ENCODE data around the gene GLRA1.

GLRA1 gene

GRCh38 chr5:151923866-151924476 is 680 bp downstream of the GLRA1 start:
- H3K4me3 ChIP-seq (replicated peaks; ENCODE audit: low read depth, low read length): no peak overlapping the region
- TF ChIP-seq CTCF (IDR thresholded peaks at IDR 0.05; ENCODE audit: low read length, missing control alignments): peak; percentile 8
- DNase-seq (ENCODE audit: low read depth): no peak

GRCh38 chr5:151921916-151922315 is 2.7 kb downstream of the GLRA1 start:
- no peak for TF ChIP-seq CTCF (IDR thresholded peaks at IDR 0.05; ENCODE audit: low read length, missing control alignments)
- no peak overlapping the region for H3K4me3 ChIP-seq (replicated peaks; ENCODE audit: low read depth, low read length)
- DNase-seq (ENCODE audit: low read depth): no peak

GRCh38 chr5:151917904-151918303 is 6.7 kb downstream of the GLRA1 start:
- DNase-seq (ENCODE audit: low read depth): no peak
- H3K4me3 ChIP-seq (replicated peaks; ENCODE audit: low read depth, low read length): no peak overlapping the region
- no peak for TF ChIP-seq CTCF (IDR thresholded peaks at IDR 0.05; ENCODE audit: low read length, missing control alignments)

GRCh38 chr5:151913425-151913824 is 11.2 kb downstream of the GLRA1 start:
- no peak for TF ChIP-seq CTCF (IDR thresholded peaks at IDR 0.05; ENCODE audit: low read length, missing control alignments)
- DNase-seq (ENCODE audit: low read depth): no peak
- no peak overlapping the region for H3K4me3 ChIP-seq (replicated peaks; ENCODE audit: low read depth, low read length)

GRCh38 chr5:151912360-151912759 is 12.3 kb downstream of the GLRA1 start:
- H3K4me3 ChIP-seq (replicated peaks; ENCODE audit: low read depth, low read length): no peak overlapping the region
- no peak for TF ChIP-seq CTCF (IDR thresholded peaks at IDR 0.05; ENCODE audit: low read length, missing control alignments)
- DNase-seq (ENCODE audit: low read depth): no peak

GRCh38 chr5:151911011-151911410 is 13.6 kb downstream of the GLRA1 start:
- no peak for DNase-seq (ENCODE audit: low read depth)
- TF ChIP-seq CTCF (IDR thresholded peaks at IDR 0.05; ENCODE audit: low read length, missing control alignments): no peak
- H3K4me3 ChIP-seq (replicated peaks; ENCODE audit: low read depth, low read length): no peak overlapping the region

GRCh38 chr5:151909628-151910027 is 15.0 kb downstream of the GLRA1 start:
- no peak for DNase-seq (ENCODE audit: low read depth)
- no peak overlapping the region for H3K4me3 ChIP-seq (replicated peaks; ENCODE audit: low read depth, low read length)
- TF ChIP-seq CTCF (IDR thresholded peaks at IDR 0.05; ENCODE audit: low read length, missing control alignments): no peak

Data from fibroblast of pulmonary artery (primary cell).